Measurements from ENCODE around the gene PURB.
"Not testable (repeated sequence)": the region's sequence is repeated elsewhere in the genome, so short reads cannot be mapped to it uniquely, and the experiment has no call there.

Gene PURB

DNA sequence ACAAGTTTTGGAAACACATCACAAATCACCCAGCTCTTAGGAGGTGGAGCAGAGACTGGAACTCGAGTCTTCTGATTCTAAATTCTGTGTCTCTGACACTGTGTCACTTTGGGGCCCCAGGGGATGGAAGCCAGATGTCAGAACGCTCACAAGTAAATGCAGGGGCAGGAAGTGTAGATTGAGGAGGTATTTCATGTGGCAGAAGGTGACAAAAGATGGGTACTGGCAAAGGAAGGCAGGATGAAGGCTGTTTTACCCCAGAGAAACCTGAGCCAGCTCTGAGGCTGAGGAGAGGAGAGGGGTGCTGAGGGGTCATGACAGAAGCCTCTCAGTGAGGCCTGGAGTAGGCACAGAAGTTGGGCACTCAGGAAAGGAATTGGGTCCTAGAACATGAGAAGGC lies 6.0 kb upstream of the PURB start:
- DNase-seq = no peak

DNA sequence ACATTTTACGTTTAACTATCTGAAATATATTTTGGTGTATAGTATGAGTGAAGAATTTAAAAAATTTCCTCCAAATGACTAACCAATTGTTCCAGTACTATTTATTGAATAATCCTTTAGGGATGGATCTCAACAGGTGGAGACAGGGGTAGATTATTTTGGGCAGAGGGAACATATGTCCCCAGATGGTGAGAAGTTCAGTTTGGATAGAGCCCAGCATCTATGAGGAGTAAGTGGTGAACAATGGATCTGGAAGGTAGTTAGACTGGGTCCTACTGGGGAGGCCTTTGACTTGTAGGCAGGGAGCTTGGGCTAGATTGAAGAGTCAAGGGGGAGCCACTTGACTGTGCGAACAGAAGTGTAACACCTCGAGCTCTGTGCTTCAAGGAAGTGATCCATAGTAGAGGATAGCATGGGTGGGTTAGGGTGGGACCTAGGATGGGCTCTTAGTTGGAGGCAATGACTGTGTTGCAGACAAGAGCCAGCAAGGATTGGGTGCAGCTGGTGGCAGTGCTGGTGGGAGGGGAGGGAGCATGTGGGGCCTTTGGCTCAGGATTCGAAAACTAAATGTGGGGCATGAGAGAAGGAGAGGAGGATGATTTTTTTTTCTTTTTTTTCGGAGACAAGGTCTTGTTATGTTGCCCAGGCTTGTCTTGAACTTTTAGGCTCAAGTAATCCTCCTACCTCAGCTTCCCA lies 3.9 kb upstream of the PURB start:
- DNase-seq = no peak

DNA sequence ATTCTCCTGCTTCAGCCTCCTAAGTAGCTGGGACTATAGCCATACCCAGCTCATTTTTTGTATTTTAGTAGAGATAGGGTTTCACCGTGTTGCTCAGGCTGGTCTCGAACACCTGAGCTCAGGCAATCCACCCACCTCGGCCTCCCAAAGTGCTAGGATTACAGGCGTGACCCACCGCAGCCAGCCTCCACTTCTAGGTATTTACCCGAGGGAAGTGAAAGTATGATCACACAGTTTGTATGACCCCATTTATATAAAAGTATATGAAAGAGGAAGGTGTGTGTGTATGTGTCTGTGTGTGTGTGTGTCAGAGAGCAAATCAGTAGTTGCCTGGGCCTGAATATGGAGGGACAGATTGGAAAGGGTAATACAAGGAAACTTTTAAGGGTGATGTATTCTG lies 2.0 kb upstream of the PURB start:
- no peak for DNase-seq

DNA sequence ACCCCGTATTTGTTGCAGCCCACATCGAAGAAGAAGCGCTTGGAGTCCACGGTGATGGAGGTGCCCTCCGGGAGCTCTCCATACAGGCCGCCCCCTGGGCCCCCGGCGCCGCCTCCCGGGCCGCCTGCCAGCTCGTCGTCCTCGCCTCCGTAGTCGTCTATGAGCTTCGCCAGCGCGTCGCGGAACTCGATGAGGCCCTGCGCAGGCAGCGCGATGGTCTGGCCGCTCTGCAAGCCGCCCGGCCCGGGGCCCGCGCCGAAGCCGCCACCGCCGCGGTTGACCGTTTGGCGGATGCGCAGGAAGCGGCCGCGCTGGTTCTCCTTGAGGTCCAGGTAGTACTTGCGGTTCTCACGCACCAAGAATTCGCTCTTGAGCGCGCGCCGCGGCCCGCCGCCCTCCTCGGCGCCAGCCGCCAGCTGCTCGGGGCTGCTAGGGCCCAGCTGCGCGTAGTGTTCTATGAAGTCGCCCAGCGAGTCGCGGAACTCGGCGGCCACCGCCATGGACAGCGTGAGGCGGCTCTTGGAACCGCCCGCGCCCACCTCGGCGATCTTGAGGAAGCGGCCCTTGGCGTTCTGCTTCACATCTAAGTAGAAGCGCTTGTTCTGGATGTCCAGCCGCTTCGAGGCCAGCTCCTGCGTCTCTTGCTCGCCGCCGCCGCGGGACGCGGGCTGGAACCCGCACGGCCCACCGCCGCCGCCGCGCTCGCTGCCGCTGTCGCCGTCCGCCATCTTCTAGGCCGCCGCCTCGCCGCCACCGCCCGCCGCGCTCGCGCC lies 523 bp downstream of the PURB start:
- peak; percentile 38 for DNase-seq

DNA sequence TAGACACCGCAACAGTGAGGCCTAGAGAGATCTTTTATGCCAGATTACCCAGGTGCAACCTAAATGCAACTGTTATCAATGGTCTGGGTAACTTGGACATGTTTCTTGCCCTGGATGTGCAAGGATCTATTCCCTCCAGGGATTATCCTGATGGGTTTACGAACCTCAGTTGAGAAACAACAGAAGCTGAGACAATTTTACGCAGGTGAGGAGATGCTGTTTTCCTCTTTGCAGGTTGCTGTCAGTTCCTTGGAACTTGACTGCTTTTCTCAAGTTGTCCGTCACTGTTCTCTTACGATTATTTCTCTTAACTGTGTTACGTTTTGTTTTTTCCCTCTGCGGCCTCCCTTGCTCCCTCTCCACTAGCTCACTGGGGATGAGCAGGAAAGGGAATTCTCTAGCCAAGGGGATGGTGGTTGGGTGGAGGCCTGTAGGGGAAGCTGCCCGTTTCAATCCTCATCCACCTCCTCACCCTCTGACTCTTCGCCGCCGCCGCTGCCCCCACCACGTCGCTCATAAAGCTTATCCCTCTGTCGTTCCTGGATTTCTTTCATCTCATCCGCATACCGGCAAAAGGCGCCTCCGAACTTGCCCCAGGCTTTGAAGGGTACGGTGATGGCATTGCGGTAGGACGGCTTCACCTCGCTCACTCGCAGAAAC lies 1.2 kb downstream of the PURB start:
- no peak for DNase-seq

DNA sequence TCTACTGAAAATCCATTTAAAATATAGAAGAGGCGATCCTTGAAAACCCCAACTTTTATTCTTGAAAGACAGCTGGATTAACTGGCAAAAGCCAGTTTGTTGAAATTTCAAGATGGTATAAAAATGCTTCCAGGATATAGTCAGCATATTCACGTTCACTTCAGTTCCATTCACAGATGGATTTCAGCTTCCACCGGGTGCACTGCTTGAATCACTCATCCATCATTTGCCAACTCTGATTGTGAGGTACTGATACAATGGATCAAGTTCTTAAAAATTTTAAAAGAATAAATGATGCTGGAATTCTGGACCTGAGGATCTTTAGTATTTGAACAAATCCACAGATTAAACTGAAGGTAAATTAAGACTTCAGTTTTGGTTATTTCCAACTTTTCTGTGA lies 2.4 kb downstream of the PURB start:
- DNase-seq = no peak

DNA sequence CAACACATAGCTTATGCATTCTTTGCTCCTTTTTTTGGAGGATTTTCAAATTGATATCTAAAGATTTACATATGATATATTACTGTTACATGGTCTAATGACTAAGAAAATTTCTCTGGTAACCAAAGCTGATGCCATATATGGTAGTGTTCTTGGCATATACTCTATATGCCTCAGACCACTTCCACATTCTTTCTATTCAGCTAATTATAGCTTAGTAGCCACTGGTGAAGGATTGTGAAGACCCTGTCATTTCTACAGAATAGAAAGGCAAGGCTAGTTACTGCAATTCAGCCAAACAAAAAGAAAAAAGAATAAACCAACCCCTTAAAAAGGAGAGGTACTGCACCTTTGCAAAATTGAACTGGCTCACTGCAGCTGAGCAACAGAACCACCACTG lies 3.7 kb downstream of the PURB start:
- DNase-seq = no peak

DNA sequence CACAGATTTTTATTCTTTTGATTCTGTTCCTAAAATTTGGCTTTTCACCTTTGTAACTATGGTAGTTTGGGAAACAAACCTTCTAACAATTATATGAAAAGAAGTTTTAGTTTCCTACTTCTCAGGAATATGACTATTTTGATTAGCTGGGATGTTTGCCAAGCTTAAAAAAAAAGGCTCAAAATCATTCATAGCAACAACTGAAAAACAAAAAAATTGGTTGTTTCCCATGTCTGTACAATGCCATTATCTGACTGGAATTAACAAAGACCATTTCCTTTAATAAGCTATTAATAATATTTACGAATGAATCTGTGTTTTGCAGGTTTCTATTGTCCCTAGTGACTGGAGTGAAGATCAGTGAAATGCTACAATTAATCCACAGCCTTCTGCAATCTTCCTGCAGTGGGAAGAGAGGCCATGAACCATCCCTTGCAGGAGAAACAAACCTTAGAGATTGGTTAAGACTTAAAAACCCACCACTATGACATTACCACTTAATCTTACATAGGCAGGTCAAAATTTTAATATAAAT lies 4.2 kb downstream of the PURB start:
- DNase-seq = no peak

DNA sequence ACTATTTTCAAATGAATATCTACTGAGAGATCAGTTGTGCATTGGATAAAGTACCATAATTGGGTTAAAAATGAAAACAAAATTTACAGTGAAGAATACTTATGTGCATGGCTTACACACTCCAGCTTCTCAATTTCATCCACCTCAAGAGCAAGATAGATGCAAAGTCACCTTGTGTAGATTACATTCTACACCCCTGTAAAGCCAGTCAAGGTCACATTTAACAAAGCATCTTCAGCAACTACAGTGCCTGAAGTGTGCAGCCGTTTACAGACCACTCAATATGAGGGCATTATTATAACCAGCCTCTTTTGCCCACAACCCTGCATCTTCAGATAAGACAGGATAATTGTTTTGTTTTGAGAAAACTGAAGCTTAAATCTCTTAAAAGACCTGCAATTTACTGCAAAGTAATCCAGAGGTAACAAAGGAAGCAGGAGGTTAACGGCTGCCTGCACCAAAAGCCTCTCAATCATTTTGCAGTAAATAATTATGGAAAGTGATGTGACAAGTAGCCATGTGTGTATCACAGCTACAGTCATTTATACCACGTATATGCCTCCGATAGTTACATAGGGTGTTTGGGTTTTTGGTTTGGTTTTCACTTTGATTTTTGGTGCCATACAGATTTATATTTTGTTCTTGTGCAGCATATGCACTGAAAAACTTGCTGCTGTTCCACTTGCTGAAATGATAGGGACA lies 4.9 kb downstream of the PURB start:
- DNase-seq = no peak

DNA sequence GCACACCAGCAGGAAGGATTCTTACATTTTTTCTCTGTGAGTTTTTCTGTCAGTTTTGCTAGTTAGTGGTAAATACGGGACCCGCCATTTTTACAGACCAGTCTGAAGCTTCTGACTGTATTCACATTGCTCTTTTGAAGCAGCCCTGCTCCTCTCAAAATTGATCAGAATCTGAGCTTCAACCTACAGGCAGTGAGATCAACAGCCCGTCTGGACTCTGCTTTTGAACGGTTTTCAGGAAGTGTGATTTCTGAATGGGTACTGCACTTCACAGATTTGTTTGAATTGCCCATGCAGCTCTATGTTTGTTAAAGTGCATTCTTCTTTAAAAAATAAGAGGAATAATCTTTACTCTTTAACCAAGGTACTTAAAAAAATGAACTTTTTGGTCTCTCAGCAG lies 8.9 kb downstream of the PURB start:
- DNase-seq = no peak

DNA sequence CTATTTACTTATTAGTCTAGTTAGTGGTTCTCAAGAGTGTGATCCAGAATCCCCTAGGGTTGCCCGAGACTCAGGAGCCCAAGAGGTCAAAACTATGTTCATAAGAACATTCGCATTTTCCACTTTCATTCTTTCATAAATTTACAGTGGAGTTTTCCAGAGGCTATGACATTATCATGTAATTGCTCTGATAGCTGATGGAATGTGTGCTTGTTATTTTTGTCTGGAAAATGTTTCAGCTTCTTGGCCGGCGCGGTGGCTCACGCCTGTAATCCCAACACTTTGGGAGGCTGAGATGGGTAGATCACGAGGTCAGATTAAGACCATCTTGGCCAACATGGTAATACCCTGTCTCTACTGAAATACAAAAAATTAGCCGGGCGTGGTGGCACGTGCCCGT lies 10.1 kb downstream of the PURB start:
- no peak for DNase-seq

DNA sequence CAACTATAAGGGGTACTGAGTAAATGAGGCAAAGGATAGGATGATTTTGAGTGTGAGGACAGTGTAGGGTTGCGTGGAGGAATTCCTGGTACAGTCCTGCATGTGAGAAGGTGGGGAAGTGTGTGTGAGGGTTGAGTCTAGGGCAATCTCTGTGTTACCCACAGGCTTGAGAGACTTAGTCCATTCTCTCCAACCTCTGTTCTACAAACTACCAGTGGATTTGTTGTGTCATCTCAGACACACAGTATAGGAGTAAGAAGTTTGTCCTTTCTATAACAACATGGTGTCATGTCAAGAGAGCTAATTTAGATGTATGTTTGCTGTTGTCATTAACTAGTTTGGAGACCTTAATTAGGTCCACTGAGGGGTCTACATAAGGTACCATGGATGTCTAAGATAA lies 12.5 kb downstream of the PURB start:
- no peak for DNase-seq

DNA sequence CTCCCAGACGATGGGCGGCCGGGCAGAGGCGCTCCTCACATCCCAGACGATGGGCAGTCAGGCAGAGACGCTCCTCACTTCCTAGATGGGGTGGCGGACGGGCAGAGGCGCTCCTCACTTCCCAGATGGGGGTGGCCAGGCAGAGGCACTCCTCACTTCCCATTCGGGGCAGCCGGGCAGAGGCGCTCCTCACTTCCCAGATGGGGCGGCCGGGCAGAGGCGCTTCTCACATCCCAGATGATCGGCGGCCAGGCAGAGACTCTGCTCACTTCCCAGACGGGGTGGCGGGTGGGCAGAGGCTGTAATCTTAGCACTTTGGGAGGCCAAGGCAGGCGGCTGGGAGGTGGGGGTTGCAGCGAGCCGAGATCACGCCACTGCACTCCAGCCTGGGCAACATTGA lies 13.4 kb downstream of the PURB start:
- not testable (repeated sequence) for DNase-seq

DNA sequence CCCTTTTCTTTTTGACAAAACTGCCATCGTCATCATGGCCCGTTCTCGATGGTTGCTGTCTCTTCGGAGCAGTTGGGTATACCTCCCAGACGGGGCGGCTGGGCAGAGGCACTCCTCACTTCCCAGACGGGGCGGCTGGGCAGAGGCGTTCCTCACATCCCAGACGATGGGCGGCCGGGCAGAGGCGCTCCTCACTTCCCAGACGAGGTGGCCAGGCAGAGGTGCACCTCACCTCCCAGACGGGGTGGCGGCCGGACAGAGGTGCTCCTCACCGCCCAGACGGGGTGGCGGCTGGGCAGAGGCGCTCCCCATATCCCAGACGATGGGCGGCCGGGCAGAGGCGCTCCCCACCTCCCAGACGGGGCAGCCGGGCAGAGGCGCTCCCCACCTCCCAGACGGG lies 14.6 kb downstream of the PURB start:
- not testable (repeated sequence) for DNase-seq

DNA sequence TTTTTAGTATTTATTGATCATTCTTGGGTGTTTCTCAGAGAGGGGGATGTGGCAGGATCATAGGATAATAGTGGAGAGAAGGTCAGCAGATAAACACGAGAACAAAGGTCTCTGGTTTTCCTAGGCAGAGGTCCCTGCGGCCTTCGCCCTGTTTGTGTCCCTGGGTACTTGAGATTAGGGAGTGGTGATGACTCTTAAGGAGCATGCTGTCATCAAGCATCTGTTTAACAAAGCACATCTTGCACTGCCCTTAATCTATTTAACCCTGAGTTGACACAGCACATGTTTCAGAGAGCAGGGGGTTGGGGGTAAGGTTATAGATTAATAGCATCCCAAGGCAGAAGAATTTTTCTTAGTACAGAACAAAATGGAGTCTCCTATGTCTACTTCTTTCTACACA lies 15.0 kb downstream of the PURB start:
- DNase-seq = not testable (repeated sequence)

DNA sequence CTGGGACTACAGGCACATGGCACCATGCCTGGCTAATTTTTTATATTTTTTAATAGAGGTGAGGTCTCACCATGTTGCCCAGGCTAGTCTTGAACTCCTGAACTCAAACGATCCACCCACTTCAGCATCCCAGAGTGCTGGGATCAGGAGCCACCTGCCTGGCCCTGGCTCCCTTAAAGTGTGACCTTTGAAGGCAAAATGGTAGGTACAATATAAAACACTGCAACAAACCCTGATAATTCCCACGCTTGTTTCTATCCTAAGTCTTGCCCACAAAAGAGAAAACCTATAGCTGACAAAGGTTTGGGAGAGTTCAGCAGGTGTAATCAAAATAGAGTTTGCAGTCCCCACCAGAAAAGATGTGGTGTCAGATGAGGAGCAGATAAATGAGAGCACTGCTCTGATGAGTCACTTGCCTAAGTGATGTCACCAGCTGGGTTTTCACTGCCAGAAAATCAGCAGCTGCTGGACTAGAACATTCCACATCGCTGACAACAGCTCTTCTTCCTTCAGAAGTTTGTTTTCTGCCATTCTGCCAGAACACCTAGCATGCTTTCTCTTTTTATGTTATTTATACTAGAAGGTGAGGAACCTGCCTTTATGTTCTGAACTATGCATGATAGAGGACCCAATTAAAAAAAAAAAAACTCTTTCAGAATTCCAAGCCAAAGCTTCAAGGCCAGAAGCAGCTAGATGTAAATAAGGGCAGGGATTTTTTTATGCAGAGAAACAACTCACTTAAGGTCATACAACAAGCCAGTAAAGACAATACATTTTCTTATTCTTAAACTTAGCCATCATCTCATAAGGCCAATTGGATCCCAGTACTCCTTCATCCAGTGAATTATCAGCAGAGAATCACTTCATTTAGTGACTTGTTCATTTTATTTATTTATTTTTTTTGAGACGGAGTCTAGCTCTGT lies 18.0 kb downstream of the PURB start:
- no peak for DNase-seq

DNA sequence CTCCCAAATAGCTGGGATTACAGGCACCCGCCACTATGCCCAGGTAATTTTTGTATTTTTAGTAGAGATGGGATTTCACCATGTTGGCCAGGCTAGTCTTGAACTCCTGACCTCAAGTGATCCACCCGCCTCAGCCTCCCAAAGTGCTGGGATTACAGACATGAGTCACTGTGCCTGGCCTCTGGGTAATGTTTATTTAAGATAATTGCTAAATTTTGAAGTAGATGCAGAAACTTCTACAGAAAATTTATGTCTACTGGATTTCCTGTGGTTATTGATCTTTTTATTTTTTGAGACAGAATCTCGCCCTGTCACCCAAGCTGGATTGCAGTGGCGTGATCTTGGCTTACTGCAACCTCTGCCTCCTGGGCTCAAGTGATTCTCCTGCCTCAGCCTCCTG lies 23.4 kb downstream of the PURB start:
- not testable (repeated sequence) for DNase-seq

DNA sequence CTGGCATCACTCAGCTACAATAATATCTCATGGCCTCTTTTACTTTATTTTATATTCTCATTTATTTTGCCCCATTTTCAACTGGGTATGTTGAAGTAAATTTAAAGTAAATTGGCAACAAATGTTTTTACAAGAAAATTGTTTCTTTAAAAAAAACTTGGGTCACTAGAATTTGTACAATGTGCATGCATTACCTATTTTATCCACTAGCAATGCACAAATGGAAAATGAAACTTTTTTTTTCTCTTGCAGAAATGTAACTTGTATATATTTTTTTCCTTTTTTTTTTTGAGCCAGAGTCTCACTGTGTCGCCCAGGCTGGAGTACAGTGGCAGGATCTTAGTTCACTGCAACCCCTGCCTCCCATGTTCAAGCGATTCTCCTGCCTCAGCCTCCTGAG lies 27.2 kb downstream of the PURB start:
- no peak for DNase-seq

DNA sequence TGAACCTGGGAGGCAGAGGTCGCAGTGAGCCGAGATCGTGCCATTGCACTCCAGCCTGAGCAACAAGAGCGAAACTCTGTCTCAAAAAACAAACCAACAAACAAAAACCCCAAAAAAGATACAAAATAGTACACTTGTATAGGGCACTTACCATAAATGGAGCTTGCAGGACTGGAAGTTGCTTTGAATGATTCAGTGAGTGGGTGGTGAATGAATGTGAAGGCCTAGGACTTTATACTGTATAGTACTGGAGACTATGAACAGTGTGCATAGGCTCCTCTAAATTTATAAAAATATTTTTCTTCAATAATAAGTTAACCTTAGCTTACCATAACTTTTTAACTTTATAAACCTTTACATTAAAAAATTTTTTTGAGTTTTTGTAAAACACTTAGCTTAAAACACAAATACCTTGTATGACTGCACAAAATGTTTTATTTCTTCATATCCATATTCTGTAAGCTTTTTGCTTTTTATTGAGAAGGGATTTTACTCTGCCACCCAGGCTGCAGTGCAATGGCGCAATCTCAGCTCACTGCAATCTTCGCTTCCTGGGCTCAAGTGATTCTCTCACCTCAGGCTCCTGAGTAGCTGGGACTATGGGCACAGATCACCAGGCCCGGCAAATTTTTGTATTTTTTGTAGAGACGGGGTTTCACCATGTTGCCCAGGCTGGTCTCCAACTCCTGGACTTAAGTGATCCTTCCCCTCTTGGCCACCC lies 30.5 kb downstream of the PURB start:
- DNase-seq = no peak

DNA sequence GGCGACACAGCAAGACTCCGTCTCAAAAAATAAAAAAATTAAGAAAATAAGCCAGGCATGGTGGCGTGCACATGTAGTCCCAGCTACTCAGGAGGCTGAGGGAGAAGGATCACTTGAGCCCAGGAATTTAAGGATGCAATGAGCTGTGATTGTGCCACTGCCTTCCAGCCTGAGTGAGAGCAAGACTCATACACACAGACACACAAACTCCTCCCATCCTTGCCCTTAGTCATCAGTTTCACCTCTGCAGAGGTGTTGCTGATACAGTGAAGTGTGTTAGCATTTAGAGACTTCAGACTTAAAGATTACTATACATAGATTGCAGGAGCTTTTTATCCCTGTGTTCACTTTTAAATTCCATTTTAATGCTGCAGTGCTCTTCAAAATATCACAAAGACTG lies 31.9 kb downstream of the PURB start:
- DNase-seq = no peak

DNA sequence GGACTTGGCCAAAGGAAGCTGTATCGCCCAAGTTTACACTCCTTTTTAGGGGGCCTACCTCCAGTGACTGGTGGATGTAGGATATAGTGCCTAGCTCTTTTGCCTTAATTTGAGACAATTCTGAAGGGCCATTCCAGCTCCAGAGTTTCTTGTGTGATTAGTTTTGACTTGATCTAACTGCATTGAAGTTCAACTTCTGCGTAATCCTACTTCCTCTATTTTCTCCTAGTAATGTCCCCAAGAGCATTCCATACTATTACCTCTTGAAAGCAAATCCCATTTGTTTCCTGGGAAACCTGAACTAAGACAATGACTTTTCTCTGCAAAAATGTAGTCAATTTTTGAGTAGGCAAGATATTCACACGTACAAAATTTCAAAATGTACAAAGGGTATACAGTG lies 32.7 kb downstream of the PURB start:
- no peak for DNase-seq
